HepG2 (cell line): ENCODE data around the gene SLC2A2. TPM values are rescaled to one million over a fixed set of nuclear protein-coding genes. Genes with fewer than 3 reads are reported as not detected.

Experiments used
- CHD4 ChIP-seq: fragments of 200-600 bp; sonication (generic); IDR thresholded peaks from 2 replicates; pipeline ENCODE4 v1.7.0; 2017; ENCODE audit warnings: mild to moderate bottlenecking, low read length, borderline replicate concordance
- GPN1 ChIP-seq: sonication (generic); formaldehyde crosslinking; IDR thresholded peaks from 2 replicates; pipeline ENCODE4 v1.5.1; 2020; ENCODE audit warnings: missing genetic modification reagents, borderline replicate concordance
- JUND ChIP-seq: sonication (generic); formaldehyde crosslinking; IDR thresholded peaks from 2 replicates; pipeline ENCODE4 v1.8.0; 2022; ENCODE audit warnings: mild to moderate bottlenecking, missing genetic modification reagents
- KAT7 ChIP-seq: IDR thresholded peaks from 2 replicates; pipeline ENCODE4 v1.6.1; 2018; ENCODE audit warnings: borderline replicate concordance, missing compliant biosample characterization
- MEIS2 ChIP-seq: sonication (generic); formaldehyde crosslinking; IDR thresholded peaks from 2 replicates; pipeline ENCODE4 v1.9.0; 2021; ENCODE audit warnings: mild to moderate bottlenecking, missing genetic modification reagents
- MLLT10 ChIP-seq: sonication (generic); formaldehyde crosslinking; IDR thresholded peaks from 2 replicates; pipeline ENCODE4 v1.4.0; 2020; ENCODE audit warnings: missing genetic modification reagents
- MYNN ChIP-seq: sonication (generic); formaldehyde crosslinking; IDR thresholded peaks from 2 replicates; pipeline ENCODE4 v1.4.0; 2020; ENCODE audit warnings: mild to moderate bottlenecking, low read depth, missing genetic modification reagents
- SNAPC2 ChIP-seq: sonication (generic); formaldehyde crosslinking; IDR thresholded peaks from 2 replicates; pipeline ENCODE4 v1.8.1; 2022; ENCODE audit warnings: mild to moderate bottlenecking, missing genetic modification reagents
- TGIF2 ChIP-seq: IDR thresholded peaks from 2 replicates; pipeline ENCODE4 v1.6.1; 2016; ENCODE audit warnings: control low read depth, missing compliant biosample characterization
- ZBTB40 ChIP-seq, 2 experiments: fragments of 450-650 bp in 1 of 2; sonication (generic) in 1 of 2; formaldehyde crosslinking in 1 of 2; IDR thresholded peaks; 2 replicates each; pipeline versions ENCODE4 v1.6.1 to v1.8.0; 2016 to 2022; ENCODE audit warnings: antibody characterized with exemption in 1 of 2, mild to moderate bottlenecking in 1 of 2, missing genetic modification reagents in 1 of 2
- ZNF10 ChIP-seq: sonication (generic); formaldehyde crosslinking; IDR thresholded peaks from 2 replicates; pipeline ENCODE4 v1.4.0; 2020; ENCODE audit warnings: mild to moderate bottlenecking, low read depth, missing genetic modification reagents, borderline replicate concordance
- ZNF329 ChIP-seq: sonication (generic); formaldehyde crosslinking; IDR thresholded peaks from 2 replicates; pipeline ENCODE4 v1.9.0; 2021; ENCODE audit warnings: low read depth, mild to moderate bottlenecking, missing genetic modification reagents
- ZNF382 ChIP-seq: sonication (generic); formaldehyde crosslinking; IDR thresholded peaks from 2 replicates; pipeline ENCODE4 v1.5.0; 2020; ENCODE audit warnings: missing genetic modification reagents, mild to moderate bottlenecking, borderline replicate concordance
- ZNF576 ChIP-seq: sonication (generic); formaldehyde crosslinking; IDR thresholded peaks from 2 replicates; pipeline ENCODE4 v1.4.0; 2020; ENCODE audit warnings: mild to moderate bottlenecking, missing genetic modification reagents
- ZNF614 ChIP-seq: IDR thresholded peaks from 2 replicates; pipeline ENCODE4 v1.6.1; 2018; ENCODE audit warnings: missing biosample characterization, missing genetic modification reagents, inconsistent platforms, borderline replicate concordance
- ZNF672 ChIP-seq: sonication (generic); formaldehyde crosslinking; IDR thresholded peaks from 2 replicates; pipeline ENCODE4 v1.8.1; 2022; ENCODE audit warnings: missing genetic modification reagents
- ZNF792 ChIP-seq: IDR thresholded peaks from 2 replicates; pipeline ENCODE4 v1.6.1; 2016
- polyA plus RNA-seq, 8 experiments: library from polyadenylated mRNA; depleted of rRNA in 3 of 8; stranded (reverse) in 7 of 8; unstranded in 1 of 8; fragments of >200 nt; fragmentation: Illumina TruSeq in 4 of 8; extraction: Trizol in 4 of 8; gene quantifications; 2 replicates each; pipeline versions ENCODE4 v1.2.1 to v1.2.3, GENCODE V29; 2011 to 2016; ENCODE audit warnings: low read depth in 4 of 8, missing spikeins in 1 of 8, mixed read lengths in 1 of 8; ENCODE audit not compliant: insufficient read depth in 1 of 8
- total RNA-seq, 5 experiments: library from RNA; depleted of rRNA; stranded (reverse); fragments of >200 nt; fragmentation: Illumina TruSeq; extraction: Trizol; gene quantifications; 2 replicates each; pipeline ENCODE4 v1.2.3, GENCODE V29; 2016; ENCODE audit warnings: low read depth in 1 of 5
- TF ChIP-seq, protein P1 (sequence below): sonication (generic); formaldehyde crosslinking; IDR thresholded peaks from 2 replicates; pipeline ENCODE4 v1.4.0; 2020; ENCODE audit warnings: low read depth, mild to moderate bottlenecking, missing genetic modification reagents

SLC2A2 gene
- total and polyA plus RNA-seq, 2 of the 13 experiments (the other 11 are each of a cell fraction or from before 2014, with no cell fraction given) = 19.5 to 23.2 TPM

GRCh38 chr3:171044835-171045793, 18.6 kb upstream of the SLC2A2 start (continued):
- no peak for TF ChIP-seq ZBTB40 (IDR thresholded peaks at IDR 0.05)
- TF ChIP-seq ZBTB40 (CRISPR knock-in tag; IDR thresholded peaks at IDR 0.05) = peak; percentile 70
- no peak for TF ChIP-seq GPN1 (CRISPR knock-in tag)
- peak; percentile 65; the same call in 1 of the 2 replicates for TF ChIP-seq ZNF672 (CRISPR knock-in tag)
- TF ChIP-seq ZNF614 (CRISPR knock-in tag) = peak; percentile 97
- no peak for TF ChIP-seq ZNF576 (CRISPR knock-in tag)
- TF ChIP-seq TGIF2 (CRISPR knock-in tag) = peak; percentile 93
- TF ChIP-seq MYNN (CRISPR knock-in tag) = no peak
- TF ChIP-seq CHD4 = no peak
- no peak for TF ChIP-seq KAT7 (CRISPR knock-in tag)
- TF ChIP-seq ZNF329 (CRISPR knock-in tag) = no peak; the same call in 1 of the 2 replicates
- peak; percentile 85 for TF ChIP-seq JUND
- no peak for TF ChIP-seq ZNF10 (CRISPR knock-in tag)
- TF ChIP-seq ZNF382 (CRISPR knock-in tag) = no peak
- peak; percentile 93 for TF ChIP-seq MEIS2 (CRISPR knock-in tag)
- peak; percentile 89; the same call in 1 of the 2 replicates for TF ChIP-seq SNAPC2 (CRISPR knock-in tag)
- TF ChIP-seq ZNF792 (CRISPR knock-in tag) = peak; percentile 94
- no peak for TF ChIP-seq MLLT10 (CRISPR knock-in tag)
- TF ChIP-seq, protein P1, sequence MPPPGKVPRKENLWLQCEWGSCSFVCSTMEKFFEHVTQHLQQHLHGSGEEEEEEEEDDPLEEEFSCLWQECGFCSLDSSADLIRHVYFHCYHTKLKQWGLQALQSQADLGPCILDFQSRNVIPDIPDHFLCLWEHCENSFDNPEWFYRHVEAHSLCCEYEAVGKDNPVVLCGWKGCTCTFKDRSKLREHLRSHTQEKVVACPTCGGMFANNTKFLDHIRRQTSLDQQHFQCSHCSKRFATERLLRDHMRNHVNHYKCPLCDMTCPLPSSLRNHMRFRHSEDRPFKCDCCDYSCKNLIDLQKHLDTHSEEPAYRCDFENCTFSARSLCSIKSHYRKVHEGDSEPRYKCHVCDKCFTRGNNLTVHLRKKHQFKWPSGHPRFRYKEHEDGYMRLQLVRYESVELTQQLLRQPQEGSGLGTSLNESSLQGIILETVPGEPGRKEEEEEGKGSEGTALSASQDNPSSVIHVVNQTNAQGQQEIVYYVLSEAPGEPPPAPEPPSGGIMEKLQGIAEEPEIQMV (CRISPR knock-in tag) = no peak
